GM23338 (cell line): Measurements from ENCODE around the gene CDKN2AIPNL. TPM values are rescaled to one million over a fixed set of nuclear protein-coding genes. Genes with fewer than 3 reads are reported as not detected.

Experiments used
- ATAC-seq: fragments of 200-7000 bp; cut with Tn5 transposase; 3 replicates; pipeline ENCODE4 v1.9.1; 2020
- DNase-seq: peaks from one replicate; pipeline ENCODE4 v3.0.0-alpha.2; 2015; ENCODE audit warnings: low spot score
- H2AFZ ChIP-seq: fragments of 200-600 bp; sonication (generic); 2 replicates; pipeline ENCODE4 v1.8.0; 2016; ENCODE audit warnings: antibody characterized with exemption, mild to moderate bottlenecking, moderate library complexity
- H3F3A ChIP-seq: fragments of 200-600 bp; sonication (generic); replicated peaks from 2 replicates; pipeline ENCODE4 v1.8.0; 2017; ENCODE audit warnings: antibody characterized with exemption, mixed run types, low read depth
- H3K27ac ChIP-seq: fragments of 200-600 bp; sonication (generic); 2 replicates; pipeline ENCODE4 v1.6.1; 2016; ENCODE audit warnings: low read depth
- H3K27me3 ChIP-seq: fragments of 200-600 bp; sonication (generic); 2 replicates; pipeline ENCODE4 v1.8.0; 2016; ENCODE audit warnings: mild to moderate bottlenecking, mixed run types, moderate library complexity; ENCODE audit not compliant: insufficient read depth
- H3K36me3 ChIP-seq: fragments of 200-600 bp; sonication (generic); 2 replicates; pipeline ENCODE4 v1.8.0; 2016; ENCODE audit warnings: mild to moderate bottlenecking; ENCODE audit not compliant: insufficient read depth
- H3K4me1 ChIP-seq: fragments of 200-600 bp; sonication (generic); 2 replicates; pipeline ENCODE4 v1.8.0; 2016; ENCODE audit warnings: mild to moderate bottlenecking, moderate library complexity; ENCODE audit not compliant: insufficient read depth
- H3K4me2 ChIP-seq: fragments of 200-600 bp; sonication (generic); 2 replicates; pipeline ENCODE4 v1.7.1; 2017; ENCODE audit warnings: mixed run types
- H3K4me3 ChIP-seq: fragments of 200-600 bp; sonication (generic); 2 replicates; pipeline ENCODE4 v1.6.1; 2016; ENCODE audit warnings: mixed run types
- H3K79me2 ChIP-seq: fragments of 200-600 bp; sonication (generic); replicated peaks from 2 replicates; pipeline ENCODE4 v1.8.0; 2017; ENCODE audit warnings: mild to moderate bottlenecking; ENCODE audit not compliant: insufficient read depth
- H3K9me2 ChIP-seq: fragments of 200-600 bp; sonication (generic); 2 replicates; pipeline ENCODE4 v1.8.0; 2017; ENCODE audit not compliant: insufficient read depth
- H4K20me1 ChIP-seq: fragments of 200-600 bp; sonication (generic); replicated peaks from 2 replicates; pipeline ENCODE4 v1.8.0; 2017; ENCODE audit warnings: mild to moderate bottlenecking; ENCODE audit not compliant: insufficient read depth
- H3K27ac Mint-ChIP-seq: 2 replicates; pipeline ENCODE4 v1.8.0; 2020; ENCODE audit warnings: inconsistent platforms, mild to moderate bottlenecking, moderate library complexity, mixed read lengths
- H3K27me3 Mint-ChIP-seq: 3 replicates; pipeline ENCODE4 v1.8.0; 2022; ENCODE audit warnings: low read depth, mild to moderate bottlenecking, moderate library complexity, mixed read lengths, inconsistent platforms; ENCODE audit not compliant: insufficient read depth, poor library complexity
- H3K36me3 Mint-ChIP-seq: 3 replicates; pipeline ENCODE4 v1.8.0; 2021; ENCODE audit warnings: low read depth, mild to moderate bottlenecking, inconsistent platforms, moderate library complexity, mixed read lengths
- H3K4me1 Mint-ChIP-seq: 3 replicates; pipeline ENCODE4 v1.8.0; 2020; ENCODE audit warnings: mild to moderate bottlenecking, inconsistent platforms, mixed read lengths
- H3K4me3 Mint-ChIP-seq: 3 replicates; pipeline ENCODE4 v1.8.0; 2021; ENCODE audit warnings: moderate library complexity, mild to moderate bottlenecking, inconsistent platforms, mixed read lengths
- H3K9me3 Mint-ChIP-seq: 3 replicates; pipeline ENCODE4 v1.8.0; 2020; ENCODE audit warnings: moderate library complexity, mild to moderate bottlenecking, inconsistent platforms, mixed read lengths
- CREB1 ChIP-seq: fragments of 250-450 bp; sonication (Bioruptor Pico); IDR thresholded peaks from 2 replicates; pipeline ENCODE4 v1.5.0; 2020; ENCODE audit warnings: low read depth, mild to moderate bottlenecking, moderate library complexity
- EZH2 ChIP-seq: fragments of 200-600 bp; sonication (generic); IDR thresholded peaks from one replicate; pipeline ENCODE4 v1.8.0; 2017; ENCODE audit warnings: antibody characterized with exemption, mild to moderate bottlenecking, low read depth; ENCODE audit not compliant: unreplicated experiment
- EZH2phosphoT487 ChIP-seq: fragments of 200-600 bp; sonication (generic); IDR thresholded peaks from one replicate; pipeline ENCODE4 v1.8.1; 2018; ENCODE audit warnings: antibody characterized with exemption; ENCODE audit not compliant: unreplicated experiment
- JUNB ChIP-seq: IDR thresholded peaks from one replicate; pipeline ENCODE4 v1.6.1; 2016; ENCODE audit warnings: antibody characterized with exemption; ENCODE audit not compliant: unreplicated experiment
- NANOG ChIP-seq: IDR thresholded peaks from 2 replicates; pipeline ENCODE4 v1.6.1; 2016; ENCODE audit warnings: antibody characterized with exemption, borderline replicate concordance
- POLR2AphosphoS5 ChIP-seq: IDR thresholded peaks from 2 replicates; pipeline ENCODE4 v1.6.1; 2016; ENCODE audit warnings: antibody characterized with exemption, low read depth
- STAT1 ChIP-seq: IDR thresholded peaks from one replicate; pipeline ENCODE4 v1.6.1; 2016; ENCODE audit warnings: antibody characterized with exemption; ENCODE audit not compliant: unreplicated experiment
- ZNF114 ChIP-seq: fragments of 250-450 bp; sonication (Bioruptor Pico); IDR thresholded peaks from 2 replicates; pipeline ENCODE4 v1.5.0; 2020; ENCODE audit warnings: mild to moderate bottlenecking, moderate library complexity
- ZNF331 ChIP-seq: fragments of 250-450 bp; sonication (Bioruptor Pico); IDR thresholded peaks from 2 replicates; pipeline ENCODE4 v1.5.0; 2020; ENCODE audit warnings: low read depth, mild to moderate bottlenecking, moderate library complexity
- polyA plus RNA-seq: library from polyadenylated mRNA; unstranded; fragments of >200 nt; fragmentation: Nextera tagmentation; extraction: Ambion mirVana; gene quantifications from 2 replicates; pipeline ENCODE4 v1.2.1, GENCODE V29; 2016
- total RNA-seq: library from RNA; depleted of rRNA; stranded (reverse); fragments of >200 nt; shearing (Covaris generic); gene quantifications from 2 replicates; pipeline ENCODE4 v1.2.3, GENCODE V29; 2014
- TF ChIP-seq, protein P1 (sequence below): IDR thresholded peaks from one replicate; pipeline ENCODE4 v1.6.1; 2018; ENCODE audit warnings: antibody characterized with exemption; ENCODE audit not compliant: unreplicated experiment
- TF ChIP-seq, protein P2 (sequence below): IDR thresholded peaks from 2 replicates; pipeline ENCODE4 v1.6.1; 2016; ENCODE audit warnings: antibody characterized with exemption
- TF ChIP-seq, protein P3 (sequence below), 2 experiments: fragments of 200-600 bp in 1 of 2; sonication (generic) in 1 of 2; conservative IDR thresholded peaks; 2 replicates each; pipeline versions ENCODE4 v1.5.1 to v1.6.1; 2016 to 2017; ENCODE audit warnings: antibody characterized with exemption in 2 of 2, low read depth in 2 of 2, mild to moderate bottlenecking in 2 of 2, moderate library complexity in 1 of 2
- TF ChIP-seq, protein P4 (sequence below): fragments of 250-450 bp; sonication (Bioruptor Pico); IDR thresholded peaks from 2 replicates; pipeline ENCODE4 v1.5.0; 2020; ENCODE audit warnings: mild to moderate bottlenecking, moderate library complexity

The CDKN2AIPNL gene
- total and polyA plus RNA-seq, 2 experiments from 2014 or later, result 53.5 to 79.5 TPM

DNA sequence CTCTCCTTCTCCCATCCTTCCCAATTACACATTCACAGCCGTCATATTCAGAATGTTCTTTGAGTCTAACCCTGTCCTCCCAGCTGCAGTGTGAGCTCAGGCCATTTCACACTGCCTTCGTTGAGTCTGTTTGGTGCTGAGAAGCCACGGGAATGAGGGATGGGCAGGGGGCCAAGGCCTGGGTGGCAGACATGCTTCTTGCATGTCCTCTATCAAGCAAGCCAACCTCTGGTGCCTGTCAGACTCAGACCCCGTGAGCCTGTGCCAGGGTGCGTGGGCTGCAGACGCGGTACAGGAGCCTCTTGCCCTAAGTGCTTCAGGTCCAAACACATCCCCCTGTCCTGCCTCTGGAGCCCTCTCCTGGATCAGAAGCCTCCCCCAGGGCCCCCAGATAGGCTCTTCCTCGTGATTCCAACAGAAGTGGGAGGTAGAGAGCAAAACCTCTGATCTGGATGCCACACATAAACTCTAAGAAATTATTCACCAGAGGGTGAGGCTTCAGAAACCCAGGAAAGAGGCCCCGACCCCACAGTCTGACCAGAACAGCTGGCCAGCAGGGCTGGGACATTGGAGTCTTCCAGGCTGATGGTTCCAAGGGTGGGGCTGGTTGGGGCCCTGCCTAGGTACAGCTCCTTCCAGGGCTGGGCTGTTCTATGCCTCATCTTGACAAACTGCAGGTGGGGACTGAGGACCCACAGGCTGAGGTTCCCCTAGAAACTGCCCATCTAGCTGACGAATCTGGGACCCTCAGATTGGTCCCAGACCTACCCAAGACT is 46.7 kb upstream of the CDKN2AIPNL start:
- no peaks in the 10 kb centered on the region for H3K27me3 ChIP-seq
- H3F3A ChIP-seq, result no peaks in the 10 kb centered on the region
- H3K4me3 ChIP-seq, result no peak overlapping the region
- Mint-ChIP-seq H3K27me3 (peaks cover 8% of the 10 kb centered on the region), H3K36me3 (no peaks in the 10 kb centered on the region; the same call in 2 of the 3 replicates), H3K9me3 (no peaks in the 10 kb centered on the region), H3K4me1 (peaks cover 3% of the 10 kb centered on the region; the same call in 2 of the 3 replicates), H3K4me3 (no peak overlapping the region), H3K27ac (no peak overlapping the region)
- no peaks in the 10 kb centered on the region for H3K36me3 ChIP-seq
- ATAC-seq (no peak), DNase-seq (no peak)
- H3K4me2 ChIP-seq, result no peak overlapping the region
- H3K4me1 ChIP-seq, result no peaks in the 10 kb centered on the region
- H4K20me1 ChIP-seq, result no peaks in the 10 kb centered on the region
- no peaks in the 10 kb centered on the region for H3K9me2 ChIP-seq
- no peak overlapping the region for H3K27ac ChIP-seq
- TF ChIP-seq STAT1, result no peak
- TF ChIP-seq EZH2phosphoT487, result no peak
- TF ChIP-seq, protein P1, sequence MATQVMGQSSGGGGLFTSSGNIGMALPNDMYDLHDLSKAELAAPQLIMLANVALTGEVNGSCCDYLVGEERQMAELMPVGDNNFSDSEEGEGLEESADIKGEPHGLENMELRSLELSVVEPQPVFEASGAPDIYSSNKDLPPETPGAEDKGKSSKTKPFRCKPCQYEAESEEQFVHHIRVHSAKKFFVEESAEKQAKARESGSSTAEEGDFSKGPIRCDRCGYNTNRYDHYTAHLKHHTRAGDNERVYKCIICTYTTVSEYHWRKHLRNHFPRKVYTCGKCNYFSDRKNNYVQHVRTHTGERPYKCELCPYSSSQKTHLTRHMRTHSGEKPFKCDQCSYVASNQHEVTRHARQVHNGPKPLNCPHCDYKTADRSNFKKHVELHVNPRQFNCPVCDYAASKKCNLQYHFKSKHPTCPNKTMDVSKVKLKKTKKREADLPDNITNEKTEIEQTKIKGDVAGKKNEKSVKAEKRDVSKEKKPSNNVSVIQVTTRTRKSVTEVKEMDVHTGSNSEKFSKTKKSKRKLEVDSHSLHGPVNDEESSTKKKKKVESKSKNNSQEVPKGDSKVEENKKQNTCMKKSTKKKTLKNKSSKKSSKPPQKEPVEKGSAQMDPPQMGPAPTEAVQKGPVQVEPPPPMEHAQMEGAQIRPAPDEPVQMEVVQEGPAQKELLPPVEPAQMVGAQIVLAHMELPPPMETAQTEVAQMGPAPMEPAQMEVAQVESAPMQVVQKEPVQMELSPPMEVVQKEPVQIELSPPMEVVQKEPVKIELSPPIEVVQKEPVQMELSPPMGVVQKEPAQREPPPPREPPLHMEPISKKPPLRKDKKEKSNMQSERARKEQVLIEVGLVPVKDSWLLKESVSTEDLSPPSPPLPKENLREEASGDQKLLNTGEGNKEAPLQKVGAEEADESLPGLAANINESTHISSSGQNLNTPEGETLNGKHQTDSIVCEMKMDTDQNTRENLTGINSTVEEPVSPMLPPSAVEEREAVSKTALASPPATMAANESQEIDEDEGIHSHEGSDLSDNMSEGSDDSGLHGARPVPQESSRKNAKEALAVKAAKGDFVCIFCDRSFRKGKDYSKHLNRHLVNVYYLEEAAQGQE, result no peak
- no peak for TF ChIP-seq ZNF331 (CRISPR knock-in tag)
- TF ChIP-seq JUNB, result no peak
- TF ChIP-seq EZH2, result no peak
- TF ChIP-seq CREB1 (CRISPR knock-in tag), result no peak
- TF ChIP-seq, protein P2, sequence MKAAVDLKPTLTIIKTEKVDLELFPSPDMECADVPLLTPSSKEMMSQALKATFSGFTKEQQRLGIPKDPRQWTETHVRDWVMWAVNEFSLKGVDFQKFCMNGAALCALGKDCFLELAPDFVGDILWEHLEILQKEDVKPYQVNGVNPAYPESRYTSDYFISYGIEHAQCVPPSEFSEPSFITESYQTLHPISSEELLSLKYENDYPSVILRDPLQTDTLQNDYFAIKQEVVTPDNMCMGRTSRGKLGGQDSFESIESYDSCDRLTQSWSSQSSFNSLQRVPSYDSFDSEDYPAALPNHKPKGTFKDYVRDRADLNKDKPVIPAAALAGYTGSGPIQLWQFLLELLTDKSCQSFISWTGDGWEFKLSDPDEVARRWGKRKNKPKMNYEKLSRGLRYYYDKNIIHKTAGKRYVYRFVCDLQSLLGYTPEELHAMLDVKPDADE, result no peak
- no peak for TF ChIP-seq POLR2AphosphoS5
- TF ChIP-seq NANOG, result no peak
- TF ChIP-seq, protein P3, sequence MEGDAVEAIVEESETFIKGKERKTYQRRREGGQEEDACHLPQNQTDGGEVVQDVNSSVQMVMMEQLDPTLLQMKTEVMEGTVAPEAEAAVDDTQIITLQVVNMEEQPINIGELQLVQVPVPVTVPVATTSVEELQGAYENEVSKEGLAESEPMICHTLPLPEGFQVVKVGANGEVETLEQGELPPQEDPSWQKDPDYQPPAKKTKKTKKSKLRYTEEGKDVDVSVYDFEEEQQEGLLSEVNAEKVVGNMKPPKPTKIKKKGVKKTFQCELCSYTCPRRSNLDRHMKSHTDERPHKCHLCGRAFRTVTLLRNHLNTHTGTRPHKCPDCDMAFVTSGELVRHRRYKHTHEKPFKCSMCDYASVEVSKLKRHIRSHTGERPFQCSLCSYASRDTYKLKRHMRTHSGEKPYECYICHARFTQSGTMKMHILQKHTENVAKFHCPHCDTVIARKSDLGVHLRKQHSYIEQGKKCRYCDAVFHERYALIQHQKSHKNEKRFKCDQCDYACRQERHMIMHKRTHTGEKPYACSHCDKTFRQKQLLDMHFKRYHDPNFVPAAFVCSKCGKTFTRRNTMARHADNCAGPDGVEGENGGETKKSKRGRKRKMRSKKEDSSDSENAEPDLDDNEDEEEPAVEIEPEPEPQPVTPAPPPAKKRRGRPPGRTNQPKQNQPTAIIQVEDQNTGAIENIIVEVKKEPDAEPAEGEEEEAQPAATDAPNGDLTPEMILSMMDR (conservative IDR thresholded peaks at IDR 0.05; ENCODE audit: low read depth in 2 of 2), result no peak
- TF ChIP-seq, protein P4, sequence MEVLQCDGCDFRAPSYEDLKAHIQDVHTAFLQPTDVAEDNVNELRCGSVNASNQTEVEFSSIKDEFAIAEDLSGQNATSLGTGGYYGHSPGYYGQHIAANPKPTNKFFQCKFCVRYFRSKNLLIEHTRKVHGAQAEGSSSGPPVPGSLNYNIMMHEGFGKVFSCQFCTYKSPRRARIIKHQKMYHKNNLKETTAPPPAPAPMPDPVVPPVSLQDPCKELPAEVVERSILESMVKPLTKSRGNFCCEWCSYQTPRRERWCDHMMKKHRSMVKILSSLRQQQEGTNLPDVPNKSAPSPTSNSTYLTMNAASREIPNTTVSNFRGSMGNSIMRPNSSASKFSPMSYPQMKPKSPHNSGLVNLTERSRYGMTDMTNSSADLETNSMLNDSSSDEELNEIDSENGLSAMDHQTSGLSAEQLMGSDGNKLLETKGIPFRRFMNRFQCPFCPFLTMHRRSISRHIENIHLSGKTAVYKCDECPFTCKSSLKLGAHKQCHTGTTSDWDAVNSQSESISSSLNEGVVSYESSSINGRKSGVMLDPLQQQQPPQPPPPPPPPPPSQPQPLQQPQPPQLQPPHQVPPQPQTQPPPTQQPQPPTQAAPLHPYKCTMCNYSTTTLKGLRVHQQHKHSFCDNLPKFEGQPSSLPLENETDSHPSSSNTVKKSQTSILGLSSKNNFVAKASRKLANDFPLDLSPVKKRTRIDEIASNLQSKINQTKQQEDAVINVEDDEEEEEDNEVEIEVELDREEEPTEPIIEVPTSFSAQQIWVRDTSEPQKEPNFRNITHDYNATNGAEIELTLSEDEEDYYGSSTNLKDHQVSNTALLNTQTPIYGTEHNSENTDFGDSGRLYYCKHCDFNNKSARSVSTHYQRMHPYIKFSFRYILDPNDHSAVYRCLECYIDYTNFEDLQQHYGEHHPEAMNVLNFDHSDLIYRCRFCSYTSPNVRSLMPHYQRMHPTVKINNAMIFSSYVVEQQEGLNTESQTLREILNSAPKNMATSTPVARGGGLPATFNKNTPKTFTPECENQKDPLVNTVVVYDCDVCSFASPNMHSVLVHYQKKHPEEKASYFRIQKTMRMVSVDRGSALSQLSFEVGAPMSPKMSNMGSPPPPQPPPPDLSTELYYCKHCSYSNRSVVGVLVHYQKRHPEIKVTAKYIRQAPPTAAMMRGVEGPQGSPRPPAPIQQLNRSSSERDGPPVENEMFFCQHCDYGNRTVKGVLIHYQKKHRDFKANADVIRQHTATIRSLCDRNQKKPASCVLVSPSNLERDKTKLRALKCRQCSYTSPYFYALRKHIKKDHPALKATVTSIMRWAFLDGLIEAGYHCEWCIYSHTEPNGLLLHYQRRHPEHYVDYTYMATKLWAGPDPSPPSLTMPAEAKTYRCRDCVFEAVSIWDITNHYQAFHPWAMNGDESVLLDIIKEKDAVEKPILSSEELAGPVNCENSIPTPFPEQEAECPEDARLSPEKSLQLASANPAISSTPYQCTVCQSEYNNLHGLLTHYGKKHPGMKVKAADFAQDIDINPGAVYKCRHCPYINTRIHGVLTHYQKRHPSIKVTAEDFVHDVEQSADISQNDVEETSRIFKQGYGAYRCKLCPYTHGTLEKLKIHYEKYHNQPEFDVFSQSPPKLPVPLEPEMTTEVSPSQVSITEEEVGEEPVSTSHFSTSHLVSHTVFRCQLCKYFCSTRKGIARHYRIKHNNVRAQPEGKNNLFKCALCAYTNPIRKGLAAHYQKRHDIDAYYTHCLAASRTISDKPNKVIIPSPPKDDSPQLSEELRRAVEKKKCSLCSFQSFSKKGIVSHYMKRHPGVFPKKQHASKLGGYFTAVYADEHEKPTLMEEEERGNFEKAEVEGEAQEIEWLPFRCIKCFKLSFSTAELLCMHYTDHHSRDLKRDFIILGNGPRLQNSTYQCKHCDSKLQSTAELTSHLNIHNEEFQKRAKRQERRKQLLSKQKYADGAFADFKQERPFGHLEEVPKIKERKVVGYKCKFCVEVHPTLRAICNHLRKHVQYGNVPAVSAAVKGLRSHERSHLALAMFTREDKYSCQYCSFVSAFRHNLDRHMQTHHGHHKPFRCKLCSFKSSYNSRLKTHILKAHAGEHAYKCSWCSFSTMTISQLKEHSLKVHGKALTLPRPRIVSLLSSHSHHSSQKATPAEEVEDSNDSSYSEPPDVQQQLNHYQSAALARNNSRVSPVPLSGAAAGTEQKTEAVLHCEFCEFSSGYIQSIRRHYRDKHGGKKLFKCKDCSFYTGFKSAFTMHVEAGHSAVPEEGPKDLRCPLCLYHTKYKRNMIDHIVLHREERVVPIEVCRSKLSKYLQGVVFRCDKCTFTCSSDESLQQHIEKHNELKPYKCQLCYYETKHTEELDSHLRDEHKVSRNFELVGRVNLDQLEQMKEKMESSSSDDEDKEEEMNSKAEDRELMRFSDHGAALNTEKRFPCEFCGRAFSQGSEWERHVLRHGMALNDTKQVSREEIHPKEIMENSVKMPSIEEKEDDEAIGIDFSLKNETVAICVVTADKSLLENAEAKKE (CRISPR knock-in tag), result no peak
- no peak for TF ChIP-seq ZNF114
- H3K79me2 ChIP-seq, result no peaks in the 10 kb centered on the region
- H2AFZ ChIP-seq, result no peak overlapping the region
